Activated CD4-positive, alpha-beta T cell treated with anti-CD3 and anti-CD28 coated beads, Interleukin-2, Interleukin-6, amounts not matched to agents 100 ng/mL and 50 ng/mL, durations not matched to agents 16 hours and 8 hours (primary cell): ENCODE results near the gene RPA3.

Source experiments
- DNase-seq: peaks from one replicate; pipeline ENCODE4 v3.0.0-alpha.2; 2020

RPA3 gene

GRCh38 chr7:7718492-7718891 is at the start of gene RPA3:
RPA3 (minus strand) TSS chr7:7718607; CDS start chr7:7640418, 78,189 bp downstream.
- no peak for DNase-seq

GRCh38 chr7:7766671-7767070 is 48.3 kb upstream of the RPA3 start:
- no peak for DNase-seq

DNA sequence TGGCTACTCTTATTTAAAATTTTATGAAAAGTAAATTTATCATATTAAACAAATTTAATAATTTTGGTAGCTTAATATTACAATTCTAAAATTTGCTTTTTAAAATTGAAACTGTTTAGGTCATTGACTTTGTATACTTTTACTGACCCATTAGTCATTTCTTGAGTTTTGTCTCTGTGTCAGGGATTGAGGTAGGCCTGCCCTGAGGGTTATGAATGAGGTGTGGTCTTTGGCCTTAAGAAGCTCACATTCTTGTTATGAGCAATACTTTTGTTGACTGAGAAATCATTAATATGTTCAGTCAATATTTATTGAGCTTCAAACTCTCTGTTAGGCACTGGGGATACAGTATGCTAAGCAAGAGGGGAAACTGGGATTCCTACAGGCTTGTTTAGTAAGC is 47.0 kb upstream of the RPA3 start:
- DNase-seq: peak; percentile 39

DNA sequence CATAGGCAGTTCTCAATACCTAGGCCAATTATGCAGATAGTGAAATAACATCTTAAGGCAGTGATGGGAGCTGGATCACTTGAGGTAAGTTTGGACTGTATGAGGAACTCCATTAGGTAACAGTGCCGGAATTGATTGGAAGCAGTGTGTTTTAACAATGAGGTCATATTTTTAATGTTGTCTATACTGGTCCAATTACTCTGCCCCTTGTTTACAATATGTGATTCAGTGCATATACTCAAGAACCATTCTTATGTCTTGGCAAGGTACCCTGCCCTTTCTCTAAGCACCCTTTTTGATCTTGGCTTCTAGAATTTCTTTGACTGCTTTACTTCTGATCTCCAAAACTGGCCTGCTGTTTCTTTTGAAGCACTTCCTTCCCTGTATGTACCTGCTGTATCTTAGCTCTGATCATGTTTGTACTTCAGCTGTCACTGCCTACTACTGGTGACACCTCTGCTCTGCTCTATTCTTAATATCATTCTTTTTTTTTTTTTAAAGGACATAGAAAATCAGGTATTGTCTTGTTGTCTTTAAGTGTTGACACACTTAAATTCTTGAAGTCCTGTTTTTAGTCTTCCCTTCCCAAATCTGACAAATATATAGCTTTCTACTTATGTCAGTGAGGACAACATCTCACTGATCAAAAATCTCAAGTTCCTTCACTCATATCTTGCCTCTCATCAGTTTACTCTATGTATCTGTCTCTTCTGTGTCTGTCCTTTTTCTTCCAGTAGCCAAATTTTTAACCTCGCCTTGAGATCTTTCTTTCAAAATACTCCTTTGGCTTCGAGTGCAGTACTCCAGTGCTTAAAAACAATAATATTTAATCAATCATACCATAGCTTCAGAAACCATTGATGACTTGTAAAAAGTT is 46.4 kb upstream of the RPA3 start:
- no peak for DNase-seq

DNA sequence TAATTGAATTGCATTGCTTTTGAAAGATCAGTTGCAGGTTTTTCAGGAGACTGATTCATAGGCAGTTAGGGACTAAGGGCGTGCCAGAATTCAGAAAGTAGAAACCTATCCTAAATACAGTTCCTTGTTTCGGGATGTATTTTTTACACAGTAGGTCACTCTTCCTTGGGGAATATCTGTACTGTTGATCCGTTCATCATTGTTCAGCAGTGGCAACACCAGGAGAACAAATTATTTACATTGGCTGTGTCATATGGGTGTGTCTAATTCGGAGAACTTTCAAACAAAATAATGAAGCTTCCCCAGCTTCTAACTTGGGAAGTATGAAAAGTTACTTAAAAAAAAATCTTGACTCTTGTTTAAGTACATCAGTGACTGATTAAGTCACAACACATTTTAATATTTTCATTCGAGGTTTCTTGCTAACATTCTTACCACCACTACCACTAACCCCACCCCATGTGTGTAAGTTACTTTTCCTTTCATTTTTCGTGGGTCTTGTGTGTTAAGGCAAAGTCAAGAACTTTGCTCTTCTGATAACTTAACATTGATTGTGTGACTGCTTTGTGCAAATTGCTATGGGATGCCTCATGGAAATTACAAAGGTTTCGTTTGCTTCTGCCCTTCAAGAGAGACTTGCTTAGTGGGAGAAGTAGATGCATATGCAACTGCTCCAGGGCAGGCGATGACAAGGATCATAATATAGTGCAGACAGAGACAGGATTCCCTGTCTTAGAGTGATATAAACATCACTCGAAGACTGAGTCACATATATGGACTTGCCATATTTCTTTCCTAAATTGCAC is 43.8 kb upstream of the RPA3 start:
- DNase-seq: peak; percentile 41

- DNase-seq: peak; percentile 51
These were observed 43.0 kb upstream of the RPA3 start for GRCh38 chr7:7761340-7761973.

- DNase-seq: no peak
These were observed 39.2 kb upstream of the RPA3 start for GRCh38 chr7:7757576-7757975.

DNA sequence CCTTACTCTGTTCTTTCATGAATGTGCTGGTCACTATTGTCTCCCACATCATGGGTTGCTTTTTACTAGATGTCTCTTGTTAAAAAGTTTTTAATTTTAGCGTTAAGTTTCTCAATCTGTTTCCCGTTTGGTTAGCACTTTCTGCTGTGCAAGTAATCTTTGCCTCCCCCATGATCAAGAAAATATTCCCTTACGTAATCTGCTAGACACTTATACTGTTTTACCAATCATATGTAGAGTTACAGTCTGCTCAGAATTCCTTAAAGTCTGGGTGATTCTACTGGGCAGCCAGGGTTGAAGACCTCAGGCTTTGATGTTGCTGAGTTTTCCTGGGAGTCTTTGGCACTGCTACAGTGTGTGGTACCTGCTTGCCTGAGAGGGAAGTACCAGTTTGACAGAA is 38.2 kb upstream of the RPA3 start:
- DNase-seq: no peak

DNA sequence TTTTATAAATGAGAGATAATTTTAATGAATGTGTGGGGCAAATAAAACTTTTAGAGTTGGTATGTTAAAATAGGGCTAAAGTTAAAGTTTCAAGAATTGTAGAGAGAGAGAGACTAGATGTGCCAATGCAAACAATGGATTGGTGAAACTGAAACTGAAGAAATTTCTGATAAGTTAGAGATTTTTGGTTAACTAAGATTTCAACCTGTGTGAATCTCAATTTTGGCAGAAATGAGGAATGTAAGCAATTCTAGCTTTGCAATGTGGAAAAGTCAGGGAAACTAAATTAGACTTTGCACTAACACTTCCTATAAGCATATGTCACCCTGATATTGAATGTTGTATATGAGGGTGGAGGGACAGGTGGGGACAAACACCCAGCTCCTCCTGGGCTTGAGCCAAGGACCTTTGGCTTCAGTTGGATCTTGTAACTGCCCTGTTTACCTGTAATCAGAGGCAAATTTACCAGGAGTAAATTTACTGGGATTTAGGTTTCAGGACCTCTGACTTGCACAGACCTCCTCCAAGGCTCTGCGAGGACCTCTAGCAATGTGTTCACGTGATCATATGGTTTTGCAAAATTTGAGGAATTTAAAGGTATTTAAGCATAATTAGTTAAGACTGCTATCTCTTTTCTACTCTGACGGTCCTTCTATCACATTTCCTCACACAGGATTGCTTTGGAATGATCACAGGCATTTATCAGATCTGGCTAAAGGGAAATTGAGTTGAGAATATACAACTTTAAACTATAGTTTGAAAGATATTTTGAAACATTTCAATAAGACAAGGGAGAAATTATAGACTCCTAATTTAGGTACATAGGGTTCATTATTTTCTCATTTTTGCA is 33.1 kb upstream of the RPA3 start:
- no peak for DNase-seq

GRCh38 chr7:7750571-7751242 is 32.3 kb upstream of the RPA3 start:
- DNase-seq: no peak

- no peak for DNase-seq
These were observed 28.1 kb upstream of the RPA3 start for GRCh38 chr7:7746458-7746857.

DNA sequence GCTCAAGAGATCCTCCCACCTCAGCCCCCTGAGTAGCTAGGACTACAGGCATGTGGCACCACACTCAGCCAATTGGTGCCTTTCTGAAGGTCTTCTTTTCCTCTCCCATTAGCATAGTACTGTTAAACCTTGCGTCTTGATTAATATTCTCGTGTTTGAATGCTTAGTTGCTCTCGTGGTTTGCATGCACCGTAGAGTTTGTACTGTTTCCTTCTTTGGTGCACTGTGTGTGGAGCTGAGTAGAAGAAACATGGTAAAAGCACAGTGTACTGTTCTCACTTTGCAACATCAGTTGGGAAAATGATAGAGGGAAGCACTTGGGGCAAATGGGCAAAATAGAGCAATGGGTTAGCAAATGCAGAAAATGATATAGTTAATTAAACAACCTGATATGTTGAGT is 27.6 kb upstream of the RPA3 start:
- DNase-seq: no peak

- DNase-seq: no peak
These were observed 26.9 kb upstream of the RPA3 start for GRCh38 chr7:7745258-7745657.

DNA sequence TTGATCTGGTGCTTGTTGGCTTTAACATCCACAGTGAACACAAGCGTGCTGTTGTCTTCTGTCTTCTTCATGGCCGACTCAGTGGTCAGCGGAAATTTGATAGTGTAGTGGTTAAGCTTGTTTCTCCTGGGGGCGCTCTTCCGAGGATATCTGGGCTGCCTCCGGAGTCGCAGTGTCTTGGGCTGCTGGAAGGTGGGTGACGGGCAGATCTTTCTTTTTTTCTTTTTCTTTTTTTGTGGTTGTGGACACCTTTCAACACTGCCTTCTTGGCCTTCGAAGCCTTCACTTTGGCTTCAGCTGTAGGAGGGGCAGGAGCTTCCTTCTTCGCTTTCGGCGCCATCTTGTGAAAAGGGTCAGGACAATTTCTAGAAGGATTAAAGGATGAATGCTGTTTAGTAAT is 23.8 kb upstream of the RPA3 start:
- DNase-seq: no peak

DNA sequence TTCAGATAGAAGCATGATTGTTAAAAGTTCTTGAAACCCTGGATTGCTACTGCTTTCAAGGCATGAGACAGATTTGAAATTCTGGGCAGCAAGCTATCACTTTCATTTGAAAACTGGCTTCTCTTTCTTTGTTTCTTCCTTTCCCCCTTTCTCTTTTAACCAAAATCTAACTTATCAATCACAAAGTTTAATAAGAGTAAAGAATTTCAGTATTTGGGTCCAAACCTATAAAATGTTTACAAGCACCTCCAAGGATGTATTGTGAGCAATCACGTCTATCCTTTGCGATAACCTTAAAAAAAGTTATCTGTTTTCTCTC is 21.6 kb upstream of the RPA3 start:
- no peak for DNase-seq

- DNase-seq: no peak
These were observed 21.0 kb upstream of the RPA3 start for GRCh38 chr7:7739204-7740036.

GRCh38 chr7:7738622-7739021 is 20.2 kb upstream of the RPA3 start:
- DNase-seq: no peak

DNA sequence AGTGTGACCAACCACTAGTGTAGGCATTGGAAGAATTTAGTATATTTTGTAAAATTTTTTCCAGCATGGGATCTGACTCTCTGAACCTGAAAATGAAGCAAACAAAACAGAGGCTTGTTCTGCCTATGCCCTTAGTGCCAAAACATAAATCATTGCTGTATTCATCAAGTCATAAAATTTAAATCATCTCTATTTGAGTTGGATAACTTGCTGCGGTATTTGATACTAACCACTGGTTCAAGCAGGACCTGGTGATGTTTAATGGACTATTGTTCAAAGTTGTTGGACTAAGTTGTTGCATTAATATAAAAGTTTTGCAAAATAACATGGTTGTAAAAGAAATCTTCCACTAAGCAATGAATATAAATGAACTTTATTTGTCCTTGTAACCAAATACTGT is 19.8 kb upstream of the RPA3 start:
- no peak for DNase-seq

- DNase-seq: no peak
These were observed 19.3 kb upstream of the RPA3 start for GRCh38 chr7:7737674-7738073.

DNA sequence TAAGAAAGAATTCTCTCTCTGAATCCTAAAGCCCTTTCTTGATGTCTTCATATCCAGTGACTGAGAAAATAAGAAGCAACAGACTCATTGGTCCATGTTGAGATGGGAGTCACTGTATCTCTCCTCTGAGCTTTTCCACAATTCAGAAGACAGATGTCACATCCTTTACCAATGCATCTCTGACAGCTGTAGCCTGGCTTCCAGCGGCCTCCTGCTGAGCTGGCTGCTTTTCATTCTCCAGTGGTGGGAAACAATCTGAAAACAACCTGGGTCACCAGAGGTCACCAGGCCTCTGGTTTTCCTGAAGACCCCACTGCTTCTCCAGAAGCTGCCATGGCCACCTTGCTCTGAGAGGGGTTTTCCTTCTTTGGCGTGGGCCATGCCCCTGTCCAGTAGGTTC is 18.3 kb upstream of the RPA3 start:
- no peak for DNase-seq

DNA sequence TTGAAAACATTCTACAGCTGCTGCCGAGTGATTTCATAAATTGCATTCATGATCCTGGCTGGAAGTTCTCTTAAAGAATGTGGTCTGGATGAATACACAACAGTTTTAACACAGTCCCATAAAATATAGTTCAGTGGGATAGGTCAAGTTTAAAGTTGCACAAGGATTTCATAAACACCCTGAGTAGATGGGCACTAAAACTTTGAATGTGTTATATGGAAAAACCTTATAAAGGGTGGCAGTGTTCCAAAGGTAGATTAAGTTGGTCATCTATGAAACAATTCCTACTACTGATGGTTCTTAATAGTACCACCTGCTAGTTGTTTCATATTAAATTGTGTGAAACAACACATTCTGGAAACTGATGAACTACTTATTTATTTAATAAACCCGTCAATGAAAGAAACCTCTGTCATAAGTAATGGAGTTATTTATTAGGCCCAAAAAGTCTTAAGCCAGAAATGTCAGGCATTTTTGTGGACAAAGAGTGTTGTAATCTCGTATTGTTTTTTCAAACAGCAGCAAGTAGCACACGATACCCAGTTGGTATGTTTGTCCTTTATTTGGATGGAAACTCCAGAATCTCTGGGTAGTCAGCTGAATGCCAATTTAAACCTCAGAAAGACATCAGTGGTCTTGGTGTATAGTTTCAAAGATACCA is 14.3 kb upstream of the RPA3 start:
- no peak for DNase-seq
